Neutrophil (primary cell): ENCODE data around the gene NHLH2.

Experiments used
- H3K27ac ChIP-seq: fragments of 200-600 bp; sonication (generic); 2 replicates; pipeline ENCODE4 v1.5.1; 2016; ENCODE audit warnings: mild to moderate bottlenecking, moderate library complexity
- H3K27me3 ChIP-seq: fragments of 200-600 bp; sonication (generic); 2 replicates; pipeline ENCODE4 v1.6.0; 2016; ENCODE audit warnings: mild to moderate bottlenecking
- H3K36me3 ChIP-seq: fragments of 200-600 bp; sonication (generic); 2 replicates; pipeline ENCODE4 v1.5.1; 2017
- H3K4me1 ChIP-seq, 2 experiments: fragments of 200-600 bp in 1 of 2; sonication (generic) in 1 of 2; 1 replicate in 1 of 2; 2 replicates in 1 of 2; pipeline versions ENCODE4 v1.5.1 to v1.6.1; 2013 to 2016; ENCODE audit warnings: low read depth in 1 of 2, low read length in 1 of 2, mild to moderate bottlenecking in 1 of 2, moderate library complexity in 1 of 2; ENCODE audit not compliant: control insufficient read depth in 1 of 2, insufficient read depth in 1 of 2
- H3K4me3 ChIP-seq, 2 experiments: fragments of 200-600 bp in 1 of 2; sonication (generic) in 1 of 2; 1 replicate in 1 of 2; 2 replicates in 1 of 2; pipeline ENCODE4 v1.5.1; 2013 to 2016; ENCODE audit warnings: low read depth in 1 of 2, low read length in 1 of 2, mild to moderate bottlenecking in 1 of 2, moderate library complexity in 1 of 2
- H3K9me3 ChIP-seq: fragments of 200-600 bp; sonication (generic); 2 replicates; pipeline ENCODE4 v1.5.1; 2016
- CTCF ChIP-seq: fragments of 200-600 bp; sonication (generic); IDR thresholded peaks from 2 replicates; pipeline ENCODE4 v1.5.1; 2016; ENCODE audit warnings: antibody characterized with exemption

NHLH2 gene

GRCh38 chr1:115837740-115838421 is 3.0 kb downstream of the NHLH2 start:
- peaks cover 100% of the 10 kb centered on the region for H3K27me3 ChIP-seq
- no peak for TF ChIP-seq CTCF
- no peak overlapping the region for H3K4me3 ChIP-seq

DNA sequence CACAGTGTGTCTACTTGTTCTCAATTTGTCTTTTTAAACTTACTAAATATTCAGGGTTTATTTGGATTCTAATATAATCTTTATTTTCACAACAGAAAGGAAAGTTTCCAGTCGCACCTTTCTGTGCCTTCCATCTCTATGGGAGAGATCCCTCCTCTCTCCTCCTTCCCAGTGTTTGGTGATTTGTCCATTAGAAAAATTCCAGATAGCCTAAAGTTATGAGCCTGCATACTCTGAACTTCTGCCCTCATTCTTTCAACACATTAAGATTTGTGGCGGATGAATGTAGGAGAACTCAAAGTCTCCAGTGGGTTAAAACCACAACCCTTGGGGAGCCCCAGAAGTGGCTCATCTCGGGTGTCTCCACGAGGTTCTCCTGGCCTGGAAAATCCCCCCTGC is 3.6 kb downstream of the NHLH2 start:
- Histone ChIP-seq H3K9me3 (no peaks in the 10 kb centered on the region), H3K4me1 (peaks cover 20 to 24% of the 10 kb centered on the region in 2 experiments), H3K4me3 (no peak overlapping the region), H3K27ac (no peak overlapping the region), H3K36me3 (no peaks in the 10 kb centered on the region), H3K27me3 (peaks cover 96% of the 10 kb centered on the region)
- TF ChIP-seq CTCF = no peak

More at GRCh38 chr1:115837740-115838421, 3.0 kb downstream of the NHLH2 start:
- Histone ChIP-seq H3K4me1 (peaks cover 20 to 24% of the 10 kb centered on the region in 2 experiments), H3K9me3 (no peaks in the 10 kb centered on the region), H3K36me3 (no peaks in the 10 kb centered on the region), H3K27ac (no peak overlapping the region)

- no peak for TF ChIP-seq CTCF
- H3K4me3 ChIP-seq = no peak overlapping the region
- H3K36me3 ChIP-seq = no peaks in the 10 kb centered on the region
- H3K9me3 ChIP-seq = no peaks in the 10 kb centered on the region
- peaks cover 75% of the 10 kb centered on the region for H3K27me3 ChIP-seq
- peaks cover 18 to 19% of the 10 kb centered on the region in 2 experiments for H3K4me1 ChIP-seq
- no peak overlapping the region for H3K27ac ChIP-seq
Measured at GRCh38 chr1:115833856-115834255, 7.1 kb downstream of the NHLH2 start.

DNA sequence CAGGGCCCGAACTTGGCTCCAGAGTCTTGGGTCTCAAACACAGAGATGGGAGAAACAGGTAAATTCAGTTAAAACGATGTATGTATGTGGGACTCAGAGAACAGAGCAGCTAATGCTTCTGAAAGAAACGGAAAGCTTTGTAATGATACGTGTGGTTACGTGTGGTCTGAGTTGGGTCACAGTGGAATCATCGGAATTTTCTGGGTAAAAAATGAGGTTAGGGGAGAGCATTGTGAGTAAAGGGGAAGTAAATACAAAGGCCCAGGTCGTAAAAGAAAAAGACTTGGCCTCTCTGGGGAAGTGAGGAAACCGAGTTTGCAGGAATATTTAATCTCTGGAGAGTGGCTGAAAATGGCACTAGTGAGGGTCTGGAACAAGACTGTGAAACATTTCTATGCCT is 8.3 kb downstream of the NHLH2 start:
- H3K27me3 ChIP-seq = peaks cover 75% of the 10 kb centered on the region
- peaks cover 16 to 19% of the 10 kb centered on the region in 2 experiments for H3K4me1 ChIP-seq
- no peak overlapping the region for H3K27ac ChIP-seq
- no peak overlapping the region for H3K4me3 ChIP-seq
- TF ChIP-seq CTCF = no peak
- H3K36me3 ChIP-seq = no peaks in the 10 kb centered on the region
- no peaks in the 10 kb centered on the region for H3K9me3 ChIP-seq

GRCh38 chr1:115830963-115831362 is 10.0 kb downstream of the NHLH2 start:
- H3K4me3 ChIP-seq = no peak overlapping the region

More at GRCh38 chr1:115830963-115831362, 10.0 kb downstream of the NHLH2 start:
- no peak for TF ChIP-seq CTCF
- no peaks in the 10 kb centered on the region for H3K36me3 ChIP-seq
- H3K27me3 ChIP-seq = peaks cover 75% of the 10 kb centered on the region
- H3K9me3 ChIP-seq = no peaks in the 10 kb centered on the region
- H3K27ac ChIP-seq = no peak overlapping the region
- H3K4me1 ChIP-seq = peaks cover 16 to 19% of the 10 kb centered on the region in 2 experiments
